CD14-positive monocyte (primary cell): Measurements from ENCODE around the gene PLA2G2E. TPM values are rescaled to one million over a fixed set of nuclear protein-coding genes. Genes with fewer than 3 reads are reported as not detected.

ENCODE experiments used
- DNase-seq, 3 donors: peaks; one replicate each; pipeline ENCODE4 v3.0.0-alpha.2; 2011 to 2022
- H2AFZ ChIP-seq: 2 replicates; pipeline ENCODE4 v1.6.0; 2012; ENCODE audit warnings: mild to moderate bottlenecking, low read depth, low read length, inconsistent platforms; ENCODE audit not compliant: insufficient read depth, poor library complexity, severe bottlenecking
- H3K27ac ChIP-seq, 2 donors: 1 replicate in 1 of 2; 2 replicates in 1 of 2; pipeline ENCODE4 v1.5.1; 2012 to 2013; ENCODE audit warnings: low read length in 2 of 2, control low read depth in 1 of 2, inconsistent platforms in 1 of 2, low read depth in 1 of 2, mild to moderate bottlenecking in 1 of 2
- H3K27me3 ChIP-seq, 2 donors: one replicate each; pipeline versions ENCODE4 v1.6.0 to v1.6.1; 2011 to 2013; ENCODE audit warnings: low read length in 2 of 2; ENCODE audit not compliant: control insufficient read depth in 2 of 2, insufficient read depth in 2 of 2
- H3K36me3 ChIP-seq, 2 donors: replicated peaks in 1 of 2; 1 replicate in 1 of 2; 2 replicates in 1 of 2; pipeline versions ENCODE4 v1.5.1 to v1.6.1; 2012 to 2013; ENCODE audit warnings: low read length in 2 of 2, control low read depth in 1 of 2, inconsistent platforms in 1 of 2, mild to moderate bottlenecking in 1 of 2; ENCODE audit not compliant: insufficient read depth in 2 of 2, control insufficient read depth in 1 of 2
- H3K4me1 ChIP-seq, 2 donors: 1 replicate in 1 of 2; 2 replicates in 1 of 2; pipeline versions ENCODE4 v1.5.1 to v1.6.1; 2012 to 2013; ENCODE audit warnings: low read length in 2 of 2, control low read depth in 1 of 2, inconsistent platforms in 1 of 2, mild to moderate bottlenecking in 1 of 2, moderate library complexity in 1 of 2; ENCODE audit not compliant: insufficient read depth in 2 of 2, control insufficient read depth in 1 of 2
- H3K4me2 ChIP-seq: replicated peaks from 2 replicates; pipeline ENCODE3; 2012; ENCODE audit warnings: low read length, moderate library complexity, mild to moderate bottlenecking; ENCODE audit not compliant: poor library complexity, severe bottlenecking; ENCODE audit errors: extremely low read depth
- H3K4me3 ChIP-seq, 3 experiments: fragments of 200-600 bp in 1 of 3; sonication (generic) in 1 of 3; replicated peaks in 1 of 3; 1 replicate in 2 of 3; 2 replicates in 1 of 3; pipeline ENCODE4 v1.5.1; 2011 to 2013; ENCODE audit warnings: low read length in 3 of 3, mild to moderate bottlenecking in 3 of 3, control low read depth in 2 of 3, low read depth in 2 of 3, inconsistent platforms in 1 of 3, moderate library complexity in 1 of 3
- H3K79me2 ChIP-seq: 2 replicates; pipeline ENCODE4 v1.6.0; 2012; ENCODE audit warnings: mild to moderate bottlenecking, control low read depth, inconsistent platforms, low read length, moderate library complexity; ENCODE audit not compliant: insufficient read depth
- H3K9ac ChIP-seq: 2 replicates; pipeline ENCODE4 v1.6.0; 2017; ENCODE audit warnings: low read length, mild to moderate bottlenecking; ENCODE audit not compliant: insufficient read depth, poor library complexity, severe bottlenecking
- H3K9me3 ChIP-seq, 2 donors: replicated peaks in 1 of 2; 1 replicate in 1 of 2; 2 replicates in 1 of 2; pipeline versions ENCODE4 v1.5.1 to v1.6.1; 2012 to 2013; ENCODE audit warnings: low read length in 2 of 2, control low read depth in 1 of 2; ENCODE audit not compliant: control insufficient read depth in 1 of 2, insufficient read depth in 1 of 2
- H4K20me1 ChIP-seq: 2 replicates; pipeline ENCODE4 v1.6.0; 2012; ENCODE audit warnings: mild to moderate bottlenecking, low read length, control low read depth, moderate library complexity; ENCODE audit not compliant: insufficient read depth
- H3K27ac Mint-ChIP-seq, 7 donors: one replicate each; pipeline ENCODE4 v1.8.0; 2020; ENCODE audit warnings: mild to moderate bottlenecking in 7 of 7, mixed read lengths in 7 of 7, moderate library complexity in 6 of 7, inconsistent platforms in 2 of 7
- H3K27me3 Mint-ChIP-seq, 3 donors: one replicate each; pipeline ENCODE4 v1.8.0; 2021 to 2022; ENCODE audit warnings: low read depth in 3 of 3, mild to moderate bottlenecking in 3 of 3, mixed read lengths in 3 of 3, moderate library complexity in 3 of 3, inconsistent platforms in 1 of 3
- H3K36me3 Mint-ChIP-seq, 2 donors: one replicate each; pipeline ENCODE4 v1.8.0; 2020; ENCODE audit warnings: mixed read lengths in 2 of 2, inconsistent platforms in 1 of 2, mild to moderate bottlenecking in 1 of 2
- H3K4me1 Mint-ChIP-seq: one replicate; pipeline ENCODE4 v1.8.0; 2020; ENCODE audit warnings: mild to moderate bottlenecking, mixed read lengths
- H3K4me3 Mint-ChIP-seq, 2 donors: one replicate each; pipeline ENCODE4 v1.8.0; 2020; ENCODE audit warnings: mild to moderate bottlenecking in 2 of 2, mixed read lengths in 2 of 2, moderate library complexity in 1 of 2
- H3K9me3 Mint-ChIP-seq, 7 donors: one replicate each; pipeline ENCODE4 v1.8.0; 2020 to 2022; ENCODE audit warnings: mixed read lengths in 7 of 7, mild to moderate bottlenecking in 6 of 7, moderate library complexity in 6 of 7, inconsistent platforms in 2 of 7
- WGBS: methylation state at CpG from one replicate; pipeline ENCODE4 v1.1.5; 2013; ENCODE audit warnings: missing lambda C conversion rate; ENCODE audit not compliant: insufficient coverage; 5-methylcytosine and 5-hydroxymethylcytosine counted together
- intact Hi-C, 2 donors: fragments of 100-400 bp; cut with micrococcal nuclease; formaldehyde crosslinking; loops; one replicate each; pipeline versions ENCODE4 v1.15.0 to v1.15.1; 2023
- polyA plus RNA-seq, 3 donors: library from polyadenylated mRNA; depleted of rRNA in 1 of 3; unstranded in 2 of 3; stranded (reverse) in 1 of 3; fragments of 300-500 nt in 2 of 3; fragments of >200 nt in 1 of 3; fragmentation: Illumina TruSeq in 2 of 3; gene quantifications; 1 replicate in 2 of 3; 2 replicates in 1 of 3; pipeline ENCODE4 v1.2.3, GENCODE V29; 2012 to 2021
- TF ChIP-seq, protein P1 (sequence below): fragments of 200-600 bp; IDR thresholded peaks from one replicate; pipeline ENCODE4 v1.8.0; 2022; ENCODE audit warnings: antibody characterized with exemption, mild to moderate bottlenecking

PLA2G2E gene
- polyA plus RNA-seq, 3 donors, result not detected

DNA sequence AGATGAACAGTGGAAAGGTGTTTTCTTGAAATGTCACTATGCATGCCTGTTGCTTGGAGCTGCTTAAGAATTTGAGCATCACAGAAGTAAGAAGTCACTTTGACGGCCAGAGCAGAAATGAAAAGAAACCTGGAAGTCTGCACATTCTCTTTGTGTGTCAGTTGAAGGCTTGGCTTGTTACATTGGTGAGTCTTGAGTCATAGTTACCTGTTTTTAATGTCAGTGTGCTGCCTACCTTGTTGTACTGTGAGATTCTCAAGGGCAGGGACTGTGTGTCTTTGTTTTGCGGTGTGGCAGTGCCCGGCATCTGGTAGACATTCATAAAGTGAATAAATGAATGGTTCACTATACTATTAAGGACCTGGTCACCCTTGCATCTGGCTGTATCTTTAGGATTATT lies 31.3 kb downstream of the PLA2G2E start:
- H3K79me2 ChIP-seq, result peaks cover 10% of the 10 kb centered on the region

DNA sequence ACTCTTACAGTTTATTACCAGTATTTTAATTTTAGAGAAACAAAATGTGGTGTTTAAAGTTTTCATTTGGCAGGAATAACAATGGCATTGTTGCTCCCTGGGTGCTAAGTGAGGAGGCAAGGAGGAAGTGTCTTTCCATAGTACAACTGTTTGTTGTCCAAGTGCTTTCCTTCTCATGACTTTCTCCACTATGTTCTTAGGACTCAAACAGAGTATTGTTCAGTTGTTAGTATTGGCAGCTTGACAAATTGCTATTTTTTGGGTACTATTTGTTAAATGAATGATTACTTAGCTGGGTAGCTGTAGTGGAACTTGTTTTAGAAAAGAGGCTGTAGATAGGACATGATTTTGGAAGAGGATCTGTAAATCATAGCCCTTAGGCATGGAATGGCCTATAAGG lies 33.8 kb downstream of the PLA2G2E start:
- peaks cover 30 to 60% of the 10 kb centered on the region in 2 donors for H3K36me3 ChIP-seq
- peaks cover 35 to 43% of the 10 kb centered on the region in 2 donors for H3K36me3 Mint-ChIP-seq
- TF ChIP-seq, protein P1, sequence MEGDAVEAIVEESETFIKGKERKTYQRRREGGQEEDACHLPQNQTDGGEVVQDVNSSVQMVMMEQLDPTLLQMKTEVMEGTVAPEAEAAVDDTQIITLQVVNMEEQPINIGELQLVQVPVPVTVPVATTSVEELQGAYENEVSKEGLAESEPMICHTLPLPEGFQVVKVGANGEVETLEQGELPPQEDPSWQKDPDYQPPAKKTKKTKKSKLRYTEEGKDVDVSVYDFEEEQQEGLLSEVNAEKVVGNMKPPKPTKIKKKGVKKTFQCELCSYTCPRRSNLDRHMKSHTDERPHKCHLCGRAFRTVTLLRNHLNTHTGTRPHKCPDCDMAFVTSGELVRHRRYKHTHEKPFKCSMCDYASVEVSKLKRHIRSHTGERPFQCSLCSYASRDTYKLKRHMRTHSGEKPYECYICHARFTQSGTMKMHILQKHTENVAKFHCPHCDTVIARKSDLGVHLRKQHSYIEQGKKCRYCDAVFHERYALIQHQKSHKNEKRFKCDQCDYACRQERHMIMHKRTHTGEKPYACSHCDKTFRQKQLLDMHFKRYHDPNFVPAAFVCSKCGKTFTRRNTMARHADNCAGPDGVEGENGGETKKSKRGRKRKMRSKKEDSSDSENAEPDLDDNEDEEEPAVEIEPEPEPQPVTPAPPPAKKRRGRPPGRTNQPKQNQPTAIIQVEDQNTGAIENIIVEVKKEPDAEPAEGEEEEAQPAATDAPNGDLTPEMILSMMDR, result no peak
- H3K9ac ChIP-seq, result no peak overlapping the region
- peaks cover 16% of the 10 kb centered on the region for H3K4me1 Mint-ChIP-seq
- H3K9me3 ChIP-seq, result no peaks in the 10 kb centered on the region
- H3K79me2 ChIP-seq, result peaks cover 30% of the 10 kb centered on the region
- no peak overlapping the region for H3K4me2 ChIP-seq
- no peak overlapping the region for H3K4me3 ChIP-seq
- no peak overlapping the region for H2AFZ ChIP-seq
- DNase-seq, result no peak
- no peaks in the 10 kb centered on the region for H3K27me3 ChIP-seq
- intact Hi-C loops, result no loop called here
- no peaks in the 10 kb centered on the region for H3K4me1 ChIP-seq
- H3K27me3 Mint-ChIP-seq, result no peaks in the 10 kb centered on the region
- H3K27ac Mint-ChIP-seq, result no peak overlapping the region
- no peak overlapping the region for H3K4me3 Mint-ChIP-seq
- no peaks in the 10 kb centered on the region for H3K9me3 Mint-ChIP-seq
- H4K20me1 ChIP-seq, result peaks cover 8% of the 10 kb centered on the region
- H3K27ac ChIP-seq, result no peak overlapping the region

More for the DNA sequence above, 31.3 kb downstream of the PLA2G2E start:
- TF ChIP-seq, protein P1, result no peak
- no peak overlapping the region for H3K4me3 ChIP-seq
- Mint-ChIP-seq H3K9me3 (no peaks in the 10 kb centered on the region), H3K4me3 (no peak overlapping the region), H3K36me3 (peaks cover 50 to 53% of the 10 kb centered on the region in 2 donors), H3K4me1 (peaks cover 7% of the 10 kb centered on the region), H3K27me3 (no peaks in the 10 kb centered on the region), H3K27ac (no peak overlapping the region)
- H3K27ac ChIP-seq, result no peak overlapping the region
- no peak overlapping the region for H2AFZ ChIP-seq
- H3K27me3 ChIP-seq, result no peaks in the 10 kb centered on the region
- no peaks in the 10 kb centered on the region for H3K4me1 ChIP-seq
- DNase-seq, result no peak
- H3K4me2 ChIP-seq, result no peak overlapping the region
- H3K36me3 ChIP-seq, result peaks cover 47 to 82% of the 10 kb centered on the region in 2 donors
- H4K20me1 ChIP-seq, result peaks cover 8% of the 10 kb centered on the region
- intact Hi-C loops, result no loop called here
- H3K9ac ChIP-seq, result no peak overlapping the region
- WGBS, result 100% methylated on average over 1 of the region's 3 CpGs
- no peaks in the 10 kb centered on the region for H3K9me3 ChIP-seq
